Islet of Langerhans (tissue), 1 donor: ENCODE results near the gene HOXA3.
A peak's percentile ranks its signal among the peaks of the same experiment; 100 is the strongest.

Experiments
- FAIRE-seq: peaks from one replicate; lab custom pipeline; 2011; peaks lifted over from hg19 to GRCh38; lab: Jason Lieb, UNC

Gene HOXA3

GRCh38 chr7:27151931-27152815 is at the start of gene HOXA3:
Gene HOXA3 (minus strand): TSS chr7:27152583. CDS start chr7:27110640, 41,943 bp downstream.
- FAIRE-seq, result no peak

- FAIRE-seq, result no peak
Observed at GRCh38 chr7:27201580-27202017, 49.2 kb upstream of the HOXA3 start.

- no peak for FAIRE-seq
Observed at GRCh38 chr7:27200761-27201579, 48.6 kb upstream of the HOXA3 start.

- FAIRE-seq, result no peak
Observed at GRCh38 chr7:27199849-27200760, 47.7 kb upstream of the HOXA3 start, which contains the start of gene HOXA13. Gene HOXA13 (minus strand): TSS chr7:27200091. CDS start chr7:27200077, 14 bp downstream.

- FAIRE-seq, result no peak
Observed at GRCh38 chr7:27198871-27199801, 46.8 kb upstream of the HOXA3 start.

GRCh38 chr7:27198138-27198841 is 45.9 kb upstream of the HOXA3 start:
- no peak for FAIRE-seq

GRCh38 chr7:27197137-27198042 is 45.0 kb upstream of the HOXA3 start:
- no peak for FAIRE-seq

- FAIRE-seq, result peak; percentile 95
Observed at GRCh38 chr7:27196287-27196767, 43.9 kb upstream of the HOXA3 start.

- FAIRE-seq, result no peak
Observed at GRCh38 chr7:27194686-27195379, 42.5 kb upstream of the HOXA3 start.

- no peak for FAIRE-seq
Observed at GRCh38 chr7:27194002-27194352, 41.6 kb upstream of the HOXA3 start.

- no peak for FAIRE-seq
Observed at GRCh38 chr7:27193335-27194001, 41.1 kb upstream of the HOXA3 start.

GRCh38 chr7:27192546-27193334 is 40.4 kb upstream of the HOXA3 start:
- FAIRE-seq, result no peak

GRCh38 chr7:27191833-27192545 is 39.6 kb upstream of the HOXA3 start:
- FAIRE-seq, result no peak

GRCh38 chr7:27191161-27191731 is 38.9 kb upstream of the HOXA3 start:
- FAIRE-seq, result no peak

- no peak for FAIRE-seq
Observed at GRCh38 chr7:27189997-27190748, 37.8 kb upstream of the HOXA3 start.
